ENCODE results near the gene RICTOR. TPM values are rescaled to one million over a fixed set of nuclear protein-coding genes. Genes with fewer than 3 reads are reported as not detected.
A peak's percentile ranks its signal among the peaks of the same experiment; 100 is the strongest.

RICTOR gene
- total RNA-seq, 1 donor from 2014 or later = 46.4 TPM

- no peak for DNase-seq (ENCODE audit: low spot score in 2 of 2, unreplicated experiment in 2 of 2)
- H3K27ac Mint-ChIP-seq = peak overlapping the region; percentile 18
- H3K27me3 Mint-ChIP-seq (ENCODE audit: low read depth) = no peaks in the 10 kb centered on the region
- H3K4me3 Mint-ChIP-seq = no peak overlapping the region
- H3K36me3 Mint-ChIP-seq = peaks cover 4% of the 10 kb centered on the region
- H3K9me3 Mint-ChIP-seq = peaks cover 28% of the 10 kb centered on the region
- no peak for TF ChIP-seq CTCF (IDR thresholded peaks at IDR 0.05; ENCODE audit: unreplicated experiment)
- H3K4me1 Mint-ChIP-seq = peaks cover 6% of the 10 kb centered on the region
Measured at GRCh38 chr5:39092581-39093351, 18.6 kb upstream of the RICTOR start.

- Mint-ChIP-seq H3K27me3 (ENCODE audit: low read depth) (no peaks in the 10 kb centered on the region), H3K9me3 (peaks cover 28% of the 10 kb centered on the region), H3K36me3 (peaks cover 4% of the 10 kb centered on the region), H3K4me1 (peaks cover 6% of the 10 kb centered on the region), H3K4me3 (no peak overlapping the region), H3K27ac (peak overlapping the region; percentile 18)
- TF ChIP-seq CTCF (IDR thresholded peaks at IDR 0.05; ENCODE audit: unreplicated experiment) = no peak
- DNase-seq (ENCODE audit: low spot score in 2 of 2, unreplicated experiment in 2 of 2) = no peak
Measured at GRCh38 chr5:39091940-39092580, 17.9 kb upstream of the RICTOR start.

GRCh38 chr5:39083968-39084367 is 9.8 kb upstream of the RICTOR start:
- no peak overlapping the region for H3K27ac Mint-ChIP-seq
- H3K4me1 Mint-ChIP-seq = peaks cover 4% of the 10 kb centered on the region
- H3K27me3 Mint-ChIP-seq (ENCODE audit: low read depth) = no peaks in the 10 kb centered on the region
- H3K36me3 Mint-ChIP-seq = no peaks in the 10 kb centered on the region
- peaks cover 10% of the 10 kb centered on the region for H3K9me3 Mint-ChIP-seq
- H3K4me3 Mint-ChIP-seq = no peak overlapping the region
- TF ChIP-seq CTCF (IDR thresholded peaks at IDR 0.05; ENCODE audit: unreplicated experiment) = no peak
- DNase-seq (ENCODE audit: low spot score in 2 of 2, unreplicated experiment in 2 of 2) = no peak

GRCh38 chr5:39082995-39083394 is 8.8 kb upstream of the RICTOR start:
- Mint-ChIP-seq H3K36me3 (no peaks in the 10 kb centered on the region), H3K4me3 (no peak overlapping the region), H3K4me1 (peaks cover 4% of the 10 kb centered on the region), H3K9me3 (peaks cover 4% of the 10 kb centered on the region), H3K27me3 (ENCODE audit: low read depth) (no peaks in the 10 kb centered on the region), H3K27ac (no peak overlapping the region)
- TF ChIP-seq CTCF (IDR thresholded peaks at IDR 0.05; ENCODE audit: unreplicated experiment) = no peak
- DNase-seq (ENCODE audit: low spot score in 2 of 2, unreplicated experiment in 2 of 2) = no peak

- Mint-ChIP-seq H3K4me1 (peaks cover 21% of the 10 kb centered on the region), H3K9me3 (peaks cover 4% of the 10 kb centered on the region), H3K27me3 (ENCODE audit: low read depth) (no peaks in the 10 kb centered on the region), H3K36me3 (no peaks in the 10 kb centered on the region), H3K4me3 (no peak overlapping the region), H3K27ac (no peak overlapping the region)
- DNase-seq (ENCODE audit: low spot score in 2 of 2, unreplicated experiment in 2 of 2) = no peak
- TF ChIP-seq CTCF (IDR thresholded peaks at IDR 0.05; ENCODE audit: unreplicated experiment) = peak; percentile 71
Measured at GRCh38 chr5:39080597-39081204, 6.5 kb upstream of the RICTOR start.
